ENCODE results near the gene ZBP1.

Gene ZBP1

DNA sequence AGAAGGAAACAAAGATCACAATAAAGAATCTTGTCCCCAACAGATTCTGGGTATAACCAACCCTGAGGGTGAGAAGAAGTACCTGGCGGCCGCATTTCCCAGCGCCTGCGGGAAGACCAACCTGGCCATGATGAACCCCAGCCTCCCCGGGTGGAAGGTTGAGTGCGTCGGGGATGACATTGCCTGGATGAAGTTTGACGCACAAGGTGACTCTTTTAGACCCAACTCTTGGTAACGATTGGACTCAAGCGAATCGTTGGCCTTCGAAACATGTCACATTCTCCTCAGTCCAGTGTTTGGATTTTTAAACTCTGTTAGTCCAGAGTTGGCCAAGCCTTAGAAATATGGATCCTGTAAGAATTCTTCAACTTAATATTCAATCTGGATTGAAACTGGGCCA is 56.7 kb downstream of the ZBP1 start:
- no peak overlapping the region for H2BK12ac ChIP-seq (ENCODE audit: low read length in 2 of 2)
- H3K4me1 ChIP-seq (ENCODE audit: control insufficient read depth, insufficient read depth, low read depth, low read length) = peaks cover 10% of the 10 kb centered on the region
- H2BK5ac ChIP-seq (ENCODE audit: low read depth, low read length, poor library complexity, severe bottlenecking) = no peak overlapping the region
- no peak overlapping the region for H2BK120ac ChIP-seq (ENCODE audit: low read depth, low read length)
- H3K14ac ChIP-seq (ENCODE audit: low read length in 2 of 2) = no peak overlapping the region
- H3K36me3 ChIP-seq (ENCODE audit: control insufficient read depth in 1 of 2, insufficient read depth in 2 of 2, low read depth in 1 of 2, low read length in 2 of 2) = no peaks in the 10 kb centered on the region
- 97% methylated on average over 11 of the region's 12 CpGs for WGBS
- no peak overlapping the region for H4K91ac ChIP-seq (ENCODE audit: low read length)
- no peak overlapping the region for H3K27ac ChIP-seq (ENCODE audit: low read length, poor library complexity, severe bottlenecking)
- H2AFZ ChIP-seq (ENCODE audit: low read depth, low read length) = no peak overlapping the region
- no peak overlapping the region for H3K4ac ChIP-seq (ENCODE audit: low read depth in 1 of 2, low read length in 2 of 2)
- H3K9ac ChIP-seq (ENCODE audit: low read length) = no peak overlapping the region
- H2BK15ac ChIP-seq (ENCODE audit: low read depth, poor library complexity, severe bottlenecking) = no peak overlapping the region
- H3K4me2 ChIP-seq (ENCODE audit: low read length, poor library complexity, severe bottlenecking) = no peak overlapping the region
- no peak for DNase-seq
- no peaks in the 10 kb centered on the region for H3K9me3 ChIP-seq (ENCODE audit: control insufficient read depth, low read length)
- H3K23ac ChIP-seq (ENCODE audit: low read length in 2 of 2) = no peak overlapping the region
- no peak overlapping the region for H3K4me3 ChIP-seq (ENCODE audit: insufficient read depth in 1 of 2, low read depth in 1 of 2, low read length in 2 of 2)
- H3K79me1 ChIP-seq (replicated peaks; ENCODE audit: low read length, poor library complexity, severe bottlenecking) = no peaks in the 10 kb centered on the region
- peaks cover 25 to 77% of the 10 kb centered on the region in 2 experiments for H3K27me3 ChIP-seq (ENCODE audit: control insufficient read depth in 1 of 2, insufficient read depth in 1 of 2, low read length in 2 of 2)
- no peak overlapping the region for H3K18ac ChIP-seq (ENCODE audit: low read depth in 1 of 2, low read length in 2 of 2)
- no peak overlapping the region for H4K8ac ChIP-seq (ENCODE audit: low read length)
- H2AK5ac ChIP-seq (ENCODE audit: low read length, severe bottlenecking) = no peak overlapping the region

DNA sequence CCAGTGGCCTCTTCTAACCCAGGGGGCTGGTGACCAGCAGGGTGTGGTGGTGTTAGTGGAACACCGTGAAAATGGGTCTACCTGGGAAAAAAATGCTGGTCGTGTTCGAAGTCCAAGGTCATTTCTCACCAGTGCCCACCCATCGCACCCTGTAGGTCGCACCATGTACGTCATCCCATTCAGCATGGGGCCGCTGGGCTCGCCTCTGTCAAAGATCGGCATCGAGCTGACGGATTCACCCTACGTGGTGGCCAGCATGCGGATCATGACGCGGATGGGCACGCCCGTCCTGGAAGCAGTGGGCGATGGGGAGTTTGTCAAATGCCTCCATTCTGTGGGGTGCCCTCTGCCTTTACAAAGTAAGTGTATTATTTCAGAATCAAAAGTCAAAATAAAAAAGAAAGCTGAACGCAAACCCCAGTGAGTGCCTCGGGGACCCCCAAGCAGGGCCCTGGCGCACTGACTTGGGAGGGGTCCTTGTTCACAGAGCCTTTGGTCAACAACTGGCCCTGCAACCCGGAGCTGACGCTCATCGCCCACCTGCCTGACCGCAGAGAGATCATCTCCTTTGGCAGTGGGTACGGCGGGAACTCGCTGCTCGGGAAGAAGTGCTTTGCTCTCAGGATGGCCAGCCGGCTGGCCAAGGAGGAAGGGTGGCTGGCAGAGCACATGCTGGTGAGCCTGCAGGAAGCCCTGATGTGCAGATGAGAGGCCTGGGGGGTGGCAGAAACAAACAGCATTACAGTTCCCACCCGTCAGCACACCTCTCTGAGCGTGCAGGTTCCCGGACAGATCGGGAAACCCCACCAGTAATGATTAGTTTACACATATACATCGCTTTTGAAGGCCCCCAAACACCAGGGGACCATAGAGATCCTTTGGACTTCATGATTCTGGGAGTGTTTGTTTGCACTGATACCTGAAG is 57.4 kb downstream of the ZBP1 start:
- no peak overlapping the region for H3K18ac ChIP-seq (ENCODE audit: low read depth in 1 of 2, low read length in 2 of 2)
- no peak overlapping the region for H3K27ac ChIP-seq (ENCODE audit: low read length, poor library complexity, severe bottlenecking)
- no peak overlapping the region for H2BK120ac ChIP-seq (ENCODE audit: low read depth, low read length)
- H3K9me3 ChIP-seq (ENCODE audit: control insufficient read depth, low read length) = no peaks in the 10 kb centered on the region
- H3K14ac ChIP-seq (ENCODE audit: low read length in 2 of 2) = no peak overlapping the region
- no peak overlapping the region for H2AK5ac ChIP-seq (ENCODE audit: low read length, severe bottlenecking)
- H3K4me2 ChIP-seq (ENCODE audit: low read length, poor library complexity, severe bottlenecking) = no peak overlapping the region
- H3K27me3 ChIP-seq (ENCODE audit: control insufficient read depth in 1 of 2, insufficient read depth in 1 of 2, low read length in 2 of 2) = peaks cover 26 to 77% of the 10 kb centered on the region in 2 experiments
- no peak overlapping the region for H3K4me3 ChIP-seq (ENCODE audit: insufficient read depth in 1 of 2, low read depth in 1 of 2, low read length in 2 of 2)
- no peak for DNase-seq
- WGBS = 88% methylated on average over 29 of the region's 35 CpGs
- H2BK12ac ChIP-seq (ENCODE audit: low read length in 2 of 2) = no peak overlapping the region
- no peak overlapping the region for H4K91ac ChIP-seq (ENCODE audit: low read length)
- no peak overlapping the region for H3K4ac ChIP-seq (ENCODE audit: low read depth in 1 of 2, low read length in 2 of 2)
- no peak overlapping the region for H2BK15ac ChIP-seq (ENCODE audit: low read depth, poor library complexity, severe bottlenecking)
- peaks cover 10% of the 10 kb centered on the region for H3K4me1 ChIP-seq (ENCODE audit: control insufficient read depth, insufficient read depth, low read depth, low read length)
- no peak overlapping the region for H3K9ac ChIP-seq (ENCODE audit: low read length)
- H3K23ac ChIP-seq (ENCODE audit: low read length in 2 of 2) = no peak overlapping the region
- H3K79me1 ChIP-seq (replicated peaks; ENCODE audit: low read length, poor library complexity, severe bottlenecking) = no peaks in the 10 kb centered on the region
- H2AFZ ChIP-seq (ENCODE audit: low read depth, low read length) = no peak overlapping the region
- H4K8ac ChIP-seq (ENCODE audit: low read length) = no peak overlapping the region
- H3K36me3 ChIP-seq (ENCODE audit: control insufficient read depth in 1 of 2, insufficient read depth in 2 of 2, low read depth in 1 of 2, low read length in 2 of 2) = no peaks in the 10 kb centered on the region
- H2BK5ac ChIP-seq (ENCODE audit: low read depth, low read length, poor library complexity, severe bottlenecking) = no peak overlapping the region

DNA sequence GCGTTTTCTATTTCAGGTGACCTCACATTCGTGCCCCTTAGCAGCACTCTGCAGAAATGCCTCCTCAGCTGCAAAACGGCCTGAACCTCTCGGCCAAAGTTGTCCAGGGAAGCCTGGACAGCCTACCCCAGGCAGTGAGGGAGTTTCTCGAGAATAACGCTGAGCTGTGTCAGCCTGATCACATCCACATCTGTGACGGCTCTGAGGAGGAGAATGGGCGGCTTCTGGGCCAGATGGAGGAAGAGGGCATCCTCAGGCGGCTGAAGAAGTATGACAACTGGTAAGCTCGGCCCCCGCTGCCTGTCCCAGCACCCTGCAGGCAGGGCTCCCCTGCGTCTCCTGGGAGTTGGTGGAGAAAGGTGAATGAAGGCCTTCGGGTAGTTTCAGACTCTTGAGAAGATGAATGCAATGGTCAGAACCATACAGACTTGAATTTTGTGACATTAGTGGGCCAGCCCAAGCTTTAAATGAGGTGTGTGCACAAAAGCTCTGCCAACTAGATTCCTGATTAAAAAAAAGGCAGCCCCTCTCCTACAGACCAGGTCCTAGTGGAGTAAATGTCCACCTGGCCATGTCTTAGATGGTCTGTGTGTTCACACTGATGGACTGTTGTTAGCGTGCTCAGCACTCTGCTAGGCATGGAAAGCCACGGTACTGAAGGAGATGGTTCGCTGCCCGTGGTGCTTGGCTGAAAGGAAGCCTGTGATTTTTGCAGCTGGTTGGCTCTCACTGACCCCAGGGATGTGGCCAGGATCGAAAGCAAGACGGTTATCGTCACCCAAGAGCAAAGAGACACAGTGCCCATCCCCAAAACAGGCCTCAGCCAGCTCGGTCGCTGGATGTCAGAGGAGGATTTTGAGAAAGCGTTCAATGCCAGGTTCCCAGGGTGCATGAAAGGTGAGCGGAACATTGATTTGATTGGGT is 58.6 kb downstream of the ZBP1 start:
- H3K18ac ChIP-seq (ENCODE audit: low read depth in 1 of 2, low read length in 2 of 2) = no peak overlapping the region

More for the DNA sequence above, 58.6 kb downstream of the ZBP1 start:
- Histone ChIP-seq H3K27me3 (ENCODE audit: control insufficient read depth in 1 of 2, insufficient read depth in 1 of 2, low read length in 2 of 2) (peaks cover 26 to 77% of the 10 kb centered on the region in 2 experiments), H3K36me3 (ENCODE audit: control insufficient read depth in 1 of 2, insufficient read depth in 2 of 2, low read depth in 1 of 2, low read length in 2 of 2) (no peaks in the 10 kb centered on the region), H3K79me1 (replicated peaks; ENCODE audit: low read length, poor library complexity, severe bottlenecking) (no peaks in the 10 kb centered on the region), H3K4me2 (ENCODE audit: low read length, poor library complexity, severe bottlenecking) (no peak overlapping the region), H2BK12ac (ENCODE audit: low read length in 2 of 2) (no peak overlapping the region), H3K4me1 (ENCODE audit: control insufficient read depth, insufficient read depth, low read depth, low read length) (peaks cover 10% of the 10 kb centered on the region), H4K91ac (ENCODE audit: low read length) (no peak overlapping the region), H3K4me3 (ENCODE audit: insufficient read depth in 1 of 2, low read depth in 1 of 2, low read length in 2 of 2) (no peak overlapping the region), H2AK5ac (ENCODE audit: low read length, severe bottlenecking) (no peak overlapping the region), H2BK120ac (ENCODE audit: low read depth, low read length) (no peak overlapping the region), H3K4ac (ENCODE audit: low read depth in 1 of 2, low read length in 2 of 2) (no peak overlapping the region), H2BK15ac (ENCODE audit: low read depth, poor library complexity, severe bottlenecking) (no peak overlapping the region), H3K23ac (ENCODE audit: low read length in 2 of 2) (no peak overlapping the region), H2AFZ (ENCODE audit: low read depth, low read length) (no peak overlapping the region), H2BK5ac (ENCODE audit: low read depth, low read length, poor library complexity, severe bottlenecking) (no peak overlapping the region), H3K14ac (ENCODE audit: low read length in 2 of 2) (no peak overlapping the region), H3K9ac (ENCODE audit: low read length) (no peak overlapping the region), H4K8ac (ENCODE audit: low read length) (no peak overlapping the region), H3K9me3 (ENCODE audit: control insufficient read depth, low read length) (no peaks in the 10 kb centered on the region), H3K27ac (ENCODE audit: low read length, poor library complexity, severe bottlenecking) (no peak overlapping the region)
- DNase-seq = no peak
- 78% methylated on average over 17 of the region's 24 CpGs for WGBS

Data from mesenchymal stem cell (in vitro differentiated cells and primary cell).